Fibroblast of the aortic adventitia (primary cell): ENCODE data around the gene ITPK1. TPM values are rescaled to one million over a fixed set of nuclear protein-coding genes. Genes with fewer than 3 reads are reported as not detected.

Experiments
- DNase-seq: peaks from one replicate; pipeline ENCODE4 v3.0.0-alpha.2; 2010; ENCODE audit warnings: low read depth
- H3K4me3 ChIP-seq: 2 replicates; pipeline ENCODE4 v1.5.1; 2011; ENCODE audit warnings: low read depth, mild to moderate bottlenecking, control low read depth, low read length, moderate library complexity
- total RNA-seq: library from RNA; depleted of rRNA; stranded (reverse); fragments of >200 nt; gene quantifications from 2 replicates; pipeline ENCODE4 v1.2.3, GENCODE V29; 2012; ENCODE audit warnings: low replicate concordance
- TF ChIP-seq, protein P1 (sequence below): IDR thresholded peaks from 2 replicates; pipeline ENCODE4 v1.5.1; 2011; ENCODE audit warnings: mild to moderate bottlenecking, low read length, control low read depth, inconsistent platforms; ENCODE audit not compliant: insufficient read depth

The ITPK1 gene
- total RNA-seq, 1 donor, result 20.1 TPM

DNA sequence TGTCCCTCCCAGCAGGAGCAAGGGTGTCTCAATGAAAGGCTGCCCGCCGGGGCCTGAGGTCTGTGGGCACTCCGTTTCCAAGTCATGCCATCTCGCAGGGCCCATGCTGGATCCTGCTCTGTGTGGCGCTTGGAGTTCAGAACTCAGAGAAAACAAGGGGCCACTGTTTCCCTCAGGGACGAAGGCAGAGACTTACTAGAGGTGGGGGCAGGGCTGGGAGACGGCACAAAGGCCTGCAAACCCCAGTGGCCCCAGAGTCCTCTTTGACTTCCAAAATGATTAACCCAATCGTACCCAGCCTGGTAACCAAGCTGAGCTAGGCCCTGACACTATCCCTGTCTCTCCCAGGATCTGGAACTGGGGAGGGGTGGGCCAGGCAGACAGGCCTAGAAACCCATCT is 95.8 kb downstream of the ITPK1 start:
- no peak for DNase-seq
- TF ChIP-seq, protein P1, sequence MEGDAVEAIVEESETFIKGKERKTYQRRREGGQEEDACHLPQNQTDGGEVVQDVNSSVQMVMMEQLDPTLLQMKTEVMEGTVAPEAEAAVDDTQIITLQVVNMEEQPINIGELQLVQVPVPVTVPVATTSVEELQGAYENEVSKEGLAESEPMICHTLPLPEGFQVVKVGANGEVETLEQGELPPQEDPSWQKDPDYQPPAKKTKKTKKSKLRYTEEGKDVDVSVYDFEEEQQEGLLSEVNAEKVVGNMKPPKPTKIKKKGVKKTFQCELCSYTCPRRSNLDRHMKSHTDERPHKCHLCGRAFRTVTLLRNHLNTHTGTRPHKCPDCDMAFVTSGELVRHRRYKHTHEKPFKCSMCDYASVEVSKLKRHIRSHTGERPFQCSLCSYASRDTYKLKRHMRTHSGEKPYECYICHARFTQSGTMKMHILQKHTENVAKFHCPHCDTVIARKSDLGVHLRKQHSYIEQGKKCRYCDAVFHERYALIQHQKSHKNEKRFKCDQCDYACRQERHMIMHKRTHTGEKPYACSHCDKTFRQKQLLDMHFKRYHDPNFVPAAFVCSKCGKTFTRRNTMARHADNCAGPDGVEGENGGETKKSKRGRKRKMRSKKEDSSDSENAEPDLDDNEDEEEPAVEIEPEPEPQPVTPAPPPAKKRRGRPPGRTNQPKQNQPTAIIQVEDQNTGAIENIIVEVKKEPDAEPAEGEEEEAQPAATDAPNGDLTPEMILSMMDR, result no peak
- H3K4me3 ChIP-seq, result no peak overlapping the region

DNA sequence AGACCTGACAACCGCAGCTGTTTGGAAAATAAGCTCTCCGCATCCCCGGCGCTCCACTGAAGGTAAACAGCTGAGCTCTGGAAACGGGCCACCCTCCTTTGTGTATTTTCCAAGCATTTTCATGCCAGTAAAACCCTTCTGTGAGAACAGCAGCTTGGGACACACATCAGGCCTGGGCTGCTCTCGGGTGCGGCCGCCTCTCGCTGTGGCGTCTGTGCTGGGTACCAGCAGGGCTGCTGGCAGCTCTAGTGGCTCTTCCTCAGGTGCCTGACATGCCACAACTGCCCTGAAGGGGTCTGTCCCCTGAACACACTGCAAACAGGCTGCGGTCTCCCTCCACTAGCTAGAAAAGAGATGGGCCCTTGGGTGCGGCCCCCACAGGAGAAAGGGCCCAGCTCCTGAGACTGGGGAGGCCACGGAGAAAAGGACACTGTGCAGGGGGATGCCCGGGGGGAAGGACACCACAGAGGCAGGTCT is 96.3 kb downstream of the ITPK1 start:
- no peak for DNase-seq
- TF ChIP-seq, protein P1, result no peak
- H3K4me3 ChIP-seq, result no peak overlapping the region

DNA sequence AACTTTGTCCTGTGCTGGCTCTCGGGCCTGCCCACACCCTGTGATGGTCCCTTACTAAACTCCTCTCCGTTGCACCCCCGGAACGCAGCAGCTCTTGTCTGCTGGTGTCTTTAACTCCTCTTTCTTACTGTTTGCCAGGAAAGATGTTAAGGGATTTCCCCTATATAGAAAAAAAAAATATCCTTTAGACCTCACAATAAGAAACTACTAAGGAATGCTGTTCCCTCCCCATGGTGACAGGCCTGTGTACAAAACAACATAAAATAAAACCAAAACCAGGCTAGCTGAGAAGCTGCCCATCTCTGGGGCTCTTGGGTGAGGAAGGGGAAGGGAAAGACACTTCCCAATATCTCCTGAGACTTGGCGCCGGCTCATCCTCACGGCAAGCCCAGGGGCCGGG is 97.4 kb downstream of the ITPK1 start:
- H3K4me3 ChIP-seq, result no peak overlapping the region
- TF ChIP-seq, protein P1, result no peak
- no peak for DNase-seq

DNA sequence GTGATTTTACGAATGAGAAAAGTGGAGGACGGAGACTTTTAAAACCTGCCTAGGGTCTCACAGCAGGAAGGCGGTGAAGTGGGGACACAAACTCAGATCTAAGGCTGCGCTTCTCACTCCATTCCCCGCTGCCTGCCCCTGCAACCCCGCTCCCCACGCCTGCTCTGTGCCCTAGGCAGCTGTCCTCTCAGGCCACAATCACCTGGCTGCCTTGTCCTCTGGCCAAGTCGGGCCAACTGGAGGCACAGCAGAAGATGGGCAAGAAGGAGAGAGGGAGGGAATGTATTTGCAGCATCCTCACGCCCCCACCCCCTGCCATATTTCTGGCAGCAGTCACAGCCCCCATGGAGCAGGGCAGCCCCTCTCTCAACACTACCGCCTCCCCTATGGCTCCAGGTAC is 97.8 kb downstream of the ITPK1 start:
- TF ChIP-seq, protein P1, result no peak
- no peak for DNase-seq
- no peak overlapping the region for H3K4me3 ChIP-seq

DNA sequence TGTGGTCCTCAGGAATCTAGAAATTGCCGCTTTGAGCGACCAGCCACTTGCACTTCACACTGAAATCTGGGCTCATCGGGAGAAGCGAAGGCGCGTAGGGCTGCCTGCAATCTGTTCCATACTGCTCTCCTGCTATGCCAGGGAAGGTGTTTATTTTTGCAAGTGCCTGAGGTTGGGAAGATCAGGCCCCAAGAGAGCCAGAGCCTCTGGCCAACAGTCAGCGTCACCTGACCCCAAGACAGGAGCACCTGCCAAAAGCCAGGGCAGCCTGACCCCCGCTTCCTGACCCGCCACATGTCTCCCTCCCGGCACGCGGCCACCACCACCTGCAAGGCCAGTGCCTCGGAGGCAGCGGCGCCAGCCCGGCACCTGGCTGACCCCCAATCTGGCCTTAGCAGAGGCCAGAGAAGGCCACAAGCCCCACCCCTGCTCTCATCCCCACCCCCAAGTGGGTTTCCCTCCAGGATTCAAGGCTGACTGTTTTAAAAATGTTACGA is 98.4 kb downstream of the ITPK1 start:
- DNase-seq, result no peak
- no peak overlapping the region for H3K4me3 ChIP-seq
- TF ChIP-seq, protein P1, result no peak

DNA sequence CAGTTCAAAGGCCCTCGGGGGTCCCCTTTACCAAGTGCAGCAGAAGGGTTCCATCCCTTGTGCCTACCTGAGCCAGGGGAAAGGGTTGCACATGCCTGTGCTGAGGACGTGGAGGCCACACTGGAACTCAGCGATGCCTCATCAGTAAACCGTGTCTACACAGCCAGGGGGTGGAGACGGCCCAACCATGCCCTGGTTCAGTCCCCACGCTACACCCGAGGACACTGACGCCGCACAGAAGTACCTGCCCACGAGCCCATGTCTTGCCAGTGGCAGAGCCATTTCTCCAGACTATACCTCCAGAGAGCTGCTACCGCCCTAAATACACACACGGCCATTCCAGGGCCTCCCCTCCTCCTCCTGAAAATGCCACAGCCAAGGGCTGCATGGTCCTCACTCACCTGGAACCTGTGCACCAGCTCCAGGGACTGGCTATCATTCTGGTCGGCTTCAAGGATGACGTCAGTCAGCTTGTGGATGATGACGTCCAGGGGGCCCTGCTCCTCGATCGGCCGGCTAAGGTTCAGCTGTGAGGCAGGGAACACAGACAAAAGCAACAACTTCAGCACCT is 99.4 kb downstream of the ITPK1 start:
- no peak for DNase-seq
- no peak overlapping the region for H3K4me3 ChIP-seq
- TF ChIP-seq, protein P1, result no peak

DNA sequence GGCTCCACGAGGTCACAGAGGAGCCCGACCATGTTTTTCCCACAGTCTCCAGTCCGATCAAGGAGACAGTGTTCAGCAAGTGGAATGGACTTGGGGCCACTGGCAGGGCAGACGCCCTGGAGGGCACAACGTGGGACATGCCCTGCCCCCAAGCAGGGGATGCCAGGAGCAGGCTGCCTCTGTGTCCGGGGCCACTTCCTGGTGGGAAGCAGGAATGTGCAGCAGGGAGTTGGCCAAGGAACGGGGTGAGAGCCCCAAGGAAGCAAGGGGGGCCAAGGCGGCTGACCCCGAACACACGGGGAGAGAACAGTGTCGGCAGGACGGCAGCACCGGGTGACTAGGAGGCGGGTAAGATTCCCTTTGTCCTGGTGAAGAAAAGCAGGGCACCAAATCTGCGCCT is 100.2 kb downstream of the ITPK1 start:
- no peak overlapping the region for H3K4me3 ChIP-seq
- DNase-seq, result no peak
- TF ChIP-seq, protein P1, result no peak
